ENCODE data around the gene NVL.

NVL gene

DNA sequence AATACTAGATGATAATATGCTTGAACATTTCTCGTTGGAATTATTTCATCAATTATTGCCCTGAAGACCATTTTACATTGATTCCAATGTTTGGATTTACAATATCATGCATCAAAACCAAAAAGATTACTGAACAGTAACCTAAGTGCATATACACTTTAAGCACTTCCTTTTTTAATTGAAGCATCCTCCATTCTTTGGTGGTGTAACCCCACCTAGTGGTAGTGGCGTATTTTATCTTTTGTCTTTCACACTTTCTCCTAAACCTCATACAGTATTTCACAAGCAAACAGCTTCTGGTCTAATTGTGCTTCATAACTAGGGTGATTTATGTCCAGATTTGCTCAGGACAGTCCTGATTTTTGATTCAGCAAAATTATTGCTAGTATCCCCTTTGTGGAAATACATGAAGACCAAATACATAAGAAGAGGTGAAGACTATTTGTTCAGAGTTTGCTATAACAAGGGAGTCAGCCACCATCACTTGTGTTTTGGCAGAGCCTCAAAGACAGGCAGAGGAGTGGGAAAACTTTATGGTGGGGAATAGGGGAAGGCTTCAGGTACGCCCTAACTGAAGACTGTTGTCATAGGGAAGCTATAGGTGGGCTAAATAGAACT, 3.4 kb upstream of the NVL start (continued):
- TF ChIP-seq, protein P1, sequence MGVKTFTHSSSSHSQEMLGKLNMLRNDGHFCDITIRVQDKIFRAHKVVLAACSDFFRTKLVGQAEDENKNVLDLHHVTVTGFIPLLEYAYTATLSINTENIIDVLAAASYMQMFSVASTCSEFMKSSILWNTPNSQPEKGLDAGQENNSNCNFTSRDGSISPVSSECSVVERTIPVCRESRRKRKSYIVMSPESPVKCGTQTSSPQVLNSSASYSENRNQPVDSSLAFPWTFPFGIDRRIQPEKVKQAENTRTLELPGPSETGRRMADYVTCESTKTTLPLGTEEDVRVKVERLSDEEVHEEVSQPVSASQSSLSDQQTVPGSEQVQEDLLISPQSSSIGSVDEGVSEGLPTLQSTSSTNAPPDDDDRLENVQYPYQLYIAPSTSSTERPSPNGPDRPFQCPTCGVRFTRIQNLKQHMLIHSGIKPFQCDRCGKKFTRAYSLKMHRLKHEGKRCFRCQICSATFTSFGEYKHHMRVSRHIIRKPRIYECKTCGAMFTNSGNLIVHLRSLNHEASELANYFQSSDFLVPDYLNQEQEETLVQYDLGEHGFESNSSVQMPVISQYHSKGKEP (tag by site-specific recombination; IDR thresholded peaks at IDR 0.05), result peak; percentile 60; the same call in 1 of the 2 replicates
- TF ChIP-seq, protein P2, sequence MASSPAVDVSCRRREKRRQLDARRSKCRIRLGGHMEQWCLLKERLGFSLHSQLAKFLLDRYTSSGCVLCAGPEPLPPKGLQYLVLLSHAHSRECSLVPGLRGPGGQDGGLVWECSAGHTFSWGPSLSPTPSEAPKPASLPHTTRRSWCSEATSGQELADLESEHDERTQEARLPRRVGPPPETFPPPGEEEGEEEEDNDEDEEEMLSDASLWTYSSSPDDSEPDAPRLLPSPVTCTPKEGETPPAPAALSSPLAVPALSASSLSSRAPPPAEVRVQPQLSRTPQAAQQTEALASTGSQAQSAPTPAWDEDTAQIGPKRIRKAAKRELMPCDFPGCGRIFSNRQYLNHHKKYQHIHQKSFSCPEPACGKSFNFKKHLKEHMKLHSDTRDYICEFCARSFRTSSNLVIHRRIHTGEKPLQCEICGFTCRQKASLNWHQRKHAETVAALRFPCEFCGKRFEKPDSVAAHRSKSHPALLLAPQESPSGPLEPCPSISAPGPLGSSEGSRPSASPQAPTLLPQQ (tag by site-specific recombination; IDR thresholded peaks at IDR 0.05), result peak; percentile 59; the same call in 1 of the 2 replicates
- TF ChIP-seq ZNF830 (tag by site-specific recombination; IDR thresholded peaks at IDR 0.05; ENCODE audit: low read depth), result no peak
- peak; percentile 59; the same call in 1 of the 2 replicates for TF ChIP-seq PRDM1 (tag by site-specific recombination; IDR thresholded peaks at IDR 0.05)
- 0 out of 2 replicates have a peak, but pooled peaks have one; percentile 28 for TF ChIP-seq ZNF169 (tag by site-specific recombination; IDR thresholded peaks at IDR 0.05)
- TF ChIP-seq ZNF596 (tag by site-specific recombination; IDR thresholded peaks at IDR 0.05), result no peak
- peak; percentile 99 for TF ChIP-seq ZNF654 (tag by site-specific recombination; IDR thresholded peaks at IDR 0.05; ENCODE audit: low read depth)
- 0 out of 2 replicates have a peak, but pooled peaks have one; percentile 6 for TF ChIP-seq ZNF10 (tag by site-specific recombination; IDR thresholded peaks at IDR 0.05)
- TF ChIP-seq ZSCAN30 (tag by site-specific recombination; IDR thresholded peaks at IDR 0.05), result peak; percentile 79; the same call in 1 of the 2 replicates
- TF ChIP-seq ZNF266 (tag by site-specific recombination; IDR thresholded peaks at IDR 0.05; ENCODE audit: low read depth), result no peak
- TF ChIP-seq BCL11A (tag by site-specific recombination; IDR thresholded peaks at IDR 0.05; ENCODE audit: low read depth), result no peak
- no peak for TF ChIP-seq SALL2 (tag by site-specific recombination; IDR thresholded peaks at IDR 0.05; ENCODE audit: borderline replicate concordance)
- TF ChIP-seq REPIN1 (tag by site-specific recombination; IDR thresholded peaks at IDR 0.05; ENCODE audit: low read depth), result no peak
- TF ChIP-seq, protein P3, sequence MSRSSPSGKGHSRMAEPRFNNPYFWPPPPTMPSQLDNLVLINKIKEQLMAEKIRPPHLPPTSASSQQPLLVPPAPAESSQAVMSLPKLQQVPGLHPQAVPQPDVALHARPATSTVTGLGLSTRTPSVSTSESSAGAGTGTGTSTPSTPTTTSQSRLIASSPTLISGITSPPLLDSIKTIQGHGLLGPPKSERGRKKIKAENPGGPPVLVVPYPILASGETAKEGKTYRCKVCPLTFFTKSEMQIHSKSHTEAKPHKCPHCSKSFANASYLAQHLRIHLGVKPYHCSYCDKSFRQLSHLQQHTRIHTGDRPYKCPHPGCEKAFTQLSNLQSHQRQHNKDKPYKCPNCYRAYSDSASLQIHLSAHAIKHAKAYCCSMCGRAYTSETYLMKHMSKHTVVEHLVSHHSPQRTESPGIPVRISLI (tag by site-specific recombination; IDR thresholded peaks at IDR 0.05), result 0 out of 2 replicates have a peak, but pooled peaks have one; percentile 11
- peak; percentile 66; the same call in 1 of the 2 replicates for TF ChIP-seq SP7 (tag by site-specific recombination; IDR thresholded peaks at IDR 0.05)
- TF ChIP-seq ZNF664 (tag by site-specific recombination; IDR thresholded peaks at IDR 0.05), result 0 out of 2 replicates have a peak, but pooled peaks have one; percentile 6
- peak; percentile 17; the same call in 1 of the 2 replicates for TF ChIP-seq ZNF335 (tag by site-specific recombination; conservative IDR thresholded peaks at IDR 0.05)
- TF ChIP-seq ZIC2 (tag by site-specific recombination; IDR thresholded peaks at IDR 0.05), result no peak
- peak; percentile 82; the same call in 1 of the 2 replicates for TF ChIP-seq ZNF660 (tag by site-specific recombination; IDR thresholded peaks at IDR 0.05)
- peak; percentile 50 for TF ChIP-seq ZNF629 (tag by site-specific recombination; IDR thresholded peaks at IDR 0.05)
- TF ChIP-seq KLF1 (tag by site-specific recombination; IDR thresholded peaks at IDR 0.05), result no peak
- TF ChIP-seq ZNF791 (tag by site-specific recombination; IDR thresholded peaks at IDR 0.05), result no peak
- TF ChIP-seq ZNF157 (tag by site-specific recombination; IDR thresholded peaks at IDR 0.05), result no peak
- TF ChIP-seq ZNF16 (tag by site-specific recombination; IDR thresholded peaks at IDR 0.05; ENCODE audit: low read depth), result no peak
- TF ChIP-seq HOXD13 (CRISPR knock-in tag; IDR thresholded peaks at IDR 0.05; ENCODE audit: borderline replicate concordance), result no peak
- TF ChIP-seq ZNF501 (tag by site-specific recombination; IDR thresholded peaks at IDR 0.05), result no peak
- TF ChIP-seq, protein P4, sequence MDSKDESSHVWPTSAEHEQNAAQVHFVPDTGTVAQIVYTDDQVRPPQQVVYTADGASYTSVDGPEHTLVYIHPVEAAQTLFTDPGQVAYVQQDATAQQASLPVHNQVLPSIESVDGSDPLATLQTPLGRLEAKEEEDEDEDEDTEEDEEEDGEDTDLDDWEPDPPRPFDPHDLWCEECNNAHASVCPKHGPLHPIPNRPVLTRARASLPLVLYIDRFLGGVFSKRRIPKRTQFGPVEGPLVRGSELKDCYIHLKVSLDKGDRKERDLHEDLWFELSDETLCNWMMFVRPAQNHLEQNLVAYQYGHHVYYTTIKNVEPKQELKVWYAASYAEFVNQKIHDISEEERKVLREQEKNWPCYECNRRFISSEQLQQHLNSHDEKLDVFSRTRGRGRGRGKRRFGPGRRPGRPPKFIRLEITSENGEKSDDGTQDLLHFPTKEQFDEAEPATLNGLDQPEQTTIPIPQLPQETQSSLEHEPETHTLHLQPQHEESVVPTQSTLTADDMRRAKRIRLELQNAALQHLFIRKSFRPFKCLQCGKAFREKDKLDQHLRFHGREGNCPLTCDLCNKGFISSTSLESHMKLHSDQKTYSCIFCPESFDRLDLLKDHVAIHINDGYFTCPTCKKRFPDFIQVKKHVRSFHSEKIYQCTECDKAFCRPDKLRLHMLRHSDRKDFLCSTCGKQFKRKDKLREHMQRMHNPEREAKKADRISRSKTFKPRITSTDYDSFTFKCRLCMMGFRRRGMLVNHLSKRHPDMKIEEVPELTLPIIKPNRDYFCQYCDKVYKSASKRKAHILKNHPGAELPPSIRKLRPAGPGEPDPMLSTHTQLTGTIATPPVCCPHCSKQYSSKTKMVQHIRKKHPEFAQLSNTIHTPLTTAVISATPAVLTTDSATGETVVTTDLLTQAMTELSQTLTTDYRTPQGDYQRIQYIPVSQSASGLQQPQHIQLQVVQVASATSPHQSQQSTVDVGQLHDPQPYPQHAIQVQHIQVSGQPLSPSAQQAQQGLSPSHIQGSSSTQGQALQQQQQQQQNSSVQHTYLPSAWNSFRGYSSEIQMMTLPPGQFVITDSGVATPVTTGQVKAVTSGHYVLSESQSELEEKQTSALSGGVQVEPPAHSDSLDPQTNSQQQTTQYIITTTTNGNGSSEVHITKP (tag by site-specific recombination; IDR thresholded peaks at IDR 0.05), result no peak
- TF ChIP-seq ZNF391 (tag by site-specific recombination; IDR thresholded peaks at IDR 0.05; ENCODE audit: borderline replicate concordance, low read depth), result no peak
- no peak for TF ChIP-seq ZNF785 (tag by site-specific recombination; IDR thresholded peaks at IDR 0.05)
- TF ChIP-seq GLI2 (tag by site-specific recombination; IDR thresholded peaks at IDR 0.05; ENCODE audit: borderline replicate concordance, low read depth), result no peak
- TF ChIP-seq, protein P5, sequence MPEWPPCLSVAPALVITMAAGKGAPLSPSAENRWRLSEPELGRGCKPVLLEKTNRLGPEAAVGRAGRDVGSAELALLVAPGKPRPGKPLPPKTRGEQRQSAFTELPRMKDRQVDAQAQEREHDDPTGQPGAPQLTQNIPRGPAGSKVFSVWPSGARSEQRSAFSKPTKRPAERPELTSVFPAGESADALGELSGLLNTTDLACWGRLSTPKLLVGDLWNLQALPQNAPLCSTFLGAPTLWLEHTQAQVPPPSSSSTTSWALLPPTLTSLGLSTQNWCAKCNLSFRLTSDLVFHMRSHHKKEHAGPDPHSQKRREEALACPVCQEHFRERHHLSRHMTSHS (tag by site-specific recombination; IDR thresholded peaks at IDR 0.05), result no peak

All from HEK293 (cell line).